CD14-positive monocyte (primary cell): ENCODE measurements around the gene KCTD18. TPM values are rescaled to one million over a fixed set of nuclear protein-coding genes. Genes with fewer than 3 reads are reported as not detected.

Source experiments
- DNase-seq, 3 donors: peaks; one replicate each; pipeline ENCODE4 v3.0.0-alpha.2; 2011 to 2022
- H2AFZ ChIP-seq: 2 replicates; pipeline ENCODE4 v1.6.0; 2012; ENCODE audit warnings: mild to moderate bottlenecking, low read depth, low read length, inconsistent platforms; ENCODE audit not compliant: insufficient read depth, poor library complexity, severe bottlenecking
- H3K27ac ChIP-seq, 2 donors: 1 replicate in 1 of 2; 2 replicates in 1 of 2; pipeline ENCODE4 v1.5.1; 2012 to 2013; ENCODE audit warnings: low read length in 2 of 2, control low read depth in 1 of 2, inconsistent platforms in 1 of 2, low read depth in 1 of 2, mild to moderate bottlenecking in 1 of 2
- H3K27me3 ChIP-seq, 2 donors: one replicate each; pipeline versions ENCODE4 v1.6.0 to v1.6.1; 2011 to 2013; ENCODE audit warnings: low read length in 2 of 2; ENCODE audit not compliant: control insufficient read depth in 2 of 2, insufficient read depth in 2 of 2
- H3K36me3 ChIP-seq, 2 donors: replicated peaks in 1 of 2; 1 replicate in 1 of 2; 2 replicates in 1 of 2; pipeline versions ENCODE4 v1.5.1 to v1.6.1; 2012 to 2013; ENCODE audit warnings: low read length in 2 of 2, control low read depth in 1 of 2, inconsistent platforms in 1 of 2, mild to moderate bottlenecking in 1 of 2; ENCODE audit not compliant: insufficient read depth in 2 of 2, control insufficient read depth in 1 of 2
- H3K4me1 ChIP-seq, 2 donors: 1 replicate in 1 of 2; 2 replicates in 1 of 2; pipeline versions ENCODE4 v1.5.1 to v1.6.1; 2012 to 2013; ENCODE audit warnings: low read length in 2 of 2, control low read depth in 1 of 2, inconsistent platforms in 1 of 2, mild to moderate bottlenecking in 1 of 2, moderate library complexity in 1 of 2; ENCODE audit not compliant: insufficient read depth in 2 of 2, control insufficient read depth in 1 of 2
- H3K4me2 ChIP-seq: replicated peaks from 2 replicates; pipeline ENCODE3; 2012; ENCODE audit warnings: low read length, moderate library complexity, mild to moderate bottlenecking; ENCODE audit not compliant: poor library complexity, severe bottlenecking; ENCODE audit errors: extremely low read depth
- H3K4me3 ChIP-seq, 3 experiments: fragments of 200-600 bp in 1 of 3; sonication (generic) in 1 of 3; replicated peaks in 1 of 3; 1 replicate in 2 of 3; 2 replicates in 1 of 3; pipeline ENCODE4 v1.5.1; 2011 to 2013; ENCODE audit warnings: low read length in 3 of 3, mild to moderate bottlenecking in 3 of 3, control low read depth in 2 of 3, low read depth in 2 of 3, inconsistent platforms in 1 of 3, moderate library complexity in 1 of 3
- H3K79me2 ChIP-seq: 2 replicates; pipeline ENCODE4 v1.6.0; 2012; ENCODE audit warnings: mild to moderate bottlenecking, control low read depth, inconsistent platforms, low read length, moderate library complexity; ENCODE audit not compliant: insufficient read depth
- H3K9ac ChIP-seq: 2 replicates; pipeline ENCODE4 v1.6.0; 2017; ENCODE audit warnings: low read length, mild to moderate bottlenecking; ENCODE audit not compliant: insufficient read depth, poor library complexity, severe bottlenecking
- H3K9me3 ChIP-seq, 2 donors: replicated peaks in 1 of 2; 1 replicate in 1 of 2; 2 replicates in 1 of 2; pipeline versions ENCODE4 v1.5.1 to v1.6.1; 2012 to 2013; ENCODE audit warnings: low read length in 2 of 2, control low read depth in 1 of 2; ENCODE audit not compliant: control insufficient read depth in 1 of 2, insufficient read depth in 1 of 2
- H4K20me1 ChIP-seq: 2 replicates; pipeline ENCODE4 v1.6.0; 2012; ENCODE audit warnings: mild to moderate bottlenecking, low read length, control low read depth, moderate library complexity; ENCODE audit not compliant: insufficient read depth
- H3K27ac Mint-ChIP-seq, 7 donors: one replicate each; pipeline ENCODE4 v1.8.0; 2020; ENCODE audit warnings: mild to moderate bottlenecking in 7 of 7, mixed read lengths in 7 of 7, moderate library complexity in 6 of 7, inconsistent platforms in 2 of 7
- H3K27me3 Mint-ChIP-seq, 3 donors: one replicate each; pipeline ENCODE4 v1.8.0; 2021 to 2022; ENCODE audit warnings: low read depth in 3 of 3, mild to moderate bottlenecking in 3 of 3, mixed read lengths in 3 of 3, moderate library complexity in 3 of 3, inconsistent platforms in 1 of 3
- H3K36me3 Mint-ChIP-seq, 2 donors: one replicate each; pipeline ENCODE4 v1.8.0; 2020; ENCODE audit warnings: mixed read lengths in 2 of 2, inconsistent platforms in 1 of 2, mild to moderate bottlenecking in 1 of 2
- H3K4me1 Mint-ChIP-seq: one replicate; pipeline ENCODE4 v1.8.0; 2020; ENCODE audit warnings: mild to moderate bottlenecking, mixed read lengths
- H3K4me3 Mint-ChIP-seq, 2 donors: one replicate each; pipeline ENCODE4 v1.8.0; 2020; ENCODE audit warnings: mild to moderate bottlenecking in 2 of 2, mixed read lengths in 2 of 2, moderate library complexity in 1 of 2
- H3K9me3 Mint-ChIP-seq, 7 donors: one replicate each; pipeline ENCODE4 v1.8.0; 2020 to 2022; ENCODE audit warnings: mixed read lengths in 7 of 7, mild to moderate bottlenecking in 6 of 7, moderate library complexity in 6 of 7, inconsistent platforms in 2 of 7
- CTCF ChIP-seq: fragments of 200-600 bp; IDR thresholded peaks from one replicate; pipeline ENCODE4 v1.8.0; 2022; ENCODE audit warnings: antibody characterized with exemption, mild to moderate bottlenecking
- WGBS: methylation state at CpG from one replicate; pipeline ENCODE4 v1.1.5; 2013; ENCODE audit warnings: missing lambda C conversion rate; ENCODE audit not compliant: insufficient coverage; 5-methylcytosine and 5-hydroxymethylcytosine counted together
- intact Hi-C, 2 donors: fragments of 100-400 bp; cut with micrococcal nuclease; formaldehyde crosslinking; loops; one replicate each; pipeline versions ENCODE4 v1.15.0 to v1.15.1; 2023
- polyA plus RNA-seq, 3 donors: library from polyadenylated mRNA; depleted of rRNA in 1 of 3; unstranded in 2 of 3; stranded (reverse) in 1 of 3; fragments of 300-500 nt in 2 of 3; fragments of >200 nt in 1 of 3; fragmentation: Illumina TruSeq in 2 of 3; gene quantifications; 1 replicate in 2 of 3; 2 replicates in 1 of 3; pipeline ENCODE4 v1.2.3, GENCODE V29; 2012 to 2021

Gene KCTD18
- polyA plus RNA-seq, 3 donors: 9.7 to 14.6 (median 11.8) TPM

GRCh38 chr2:200446612-200447011 lies 63.3 kb downstream of the KCTD18 start:
- H3K9me3 ChIP-seq: no peaks in the 10 kb centered on the region
- peaks cover 0 to 2% (median 0%) of the 10 kb centered on the region in 7 donors for H3K9me3 Mint-ChIP-seq
- no peak for TF ChIP-seq CTCF
- H3K4me3 ChIP-seq: no peak overlapping the region
- no peak overlapping the region for H3K4me2 ChIP-seq
- no peaks in the 10 kb centered on the region for H3K36me3 ChIP-seq
- H3K4me1 ChIP-seq: peaks cover 14 to 18% of the 10 kb centered on the region in 2 donors
- no peak overlapping the region for H3K27ac ChIP-seq
- H3K36me3 Mint-ChIP-seq: peaks cover 3% of the 10 kb centered on the region in 2 donors
- intact Hi-C loops: no loop called here
- H3K27me3 Mint-ChIP-seq: no peaks in the 10 kb centered on the region
- H3K9ac ChIP-seq: no peak overlapping the region
- no peaks in the 10 kb centered on the region for H3K27me3 ChIP-seq
- no CpG with 5 or more reads among the region's 3 CpGs for WGBS
- H3K4me1 Mint-ChIP-seq: peaks cover 12% of the 10 kb centered on the region
- H3K4me3 Mint-ChIP-seq: no peak overlapping the region
- no peaks in the 10 kb centered on the region for H4K20me1 ChIP-seq
- H3K79me2 ChIP-seq: no peaks in the 10 kb centered on the region
- H3K27ac Mint-ChIP-seq: no peak overlapping the region
- H2AFZ ChIP-seq: no peak overlapping the region
- no peak for DNase-seq

DNA sequence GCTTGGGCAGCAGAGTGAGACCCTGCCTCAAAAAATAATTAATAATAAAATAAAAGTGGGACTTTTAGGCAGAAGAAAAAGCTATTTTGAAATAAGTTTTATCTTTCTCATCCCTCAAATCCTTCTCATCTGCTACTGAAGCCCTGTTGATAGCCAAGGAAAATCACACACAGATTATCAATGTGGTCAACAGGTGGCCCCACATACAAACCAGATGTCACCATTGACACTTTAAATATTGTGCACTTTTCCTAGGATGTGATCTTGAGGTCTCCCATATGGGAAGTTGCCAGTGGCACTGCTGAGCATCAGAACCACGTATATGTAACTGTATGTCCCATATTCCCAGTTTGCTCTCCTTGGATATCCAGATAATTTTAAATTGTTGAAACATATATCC lies 64.6 kb downstream of the KCTD18 start:
- intact Hi-C loops: no loop called here
- Histone ChIP-seq H3K4me2 (no peak overlapping the region), H3K36me3 (no peaks in the 10 kb centered on the region), H4K20me1 (no peaks in the 10 kb centered on the region), H3K79me2 (no peaks in the 10 kb centered on the region), H3K9me3 (no peaks in the 10 kb centered on the region), H2AFZ (no peak overlapping the region), H3K9ac (no peak overlapping the region), H3K4me3 (no peak overlapping the region), H3K27ac (no peak overlapping the region), H3K27me3 (no peaks in the 10 kb centered on the region), H3K4me1 (peaks cover 4 to 5% of the 10 kb centered on the region in 2 donors)
- peaks cover 3 to 14% of the 10 kb centered on the region in 2 donors for H3K36me3 Mint-ChIP-seq
- TF ChIP-seq CTCF: no peak
- H3K9me3 Mint-ChIP-seq: no peaks in the 10 kb centered on the region
- H3K27ac Mint-ChIP-seq: no peak overlapping the region
- H3K4me3 Mint-ChIP-seq: no peak overlapping the region
- DNase-seq: no peak
- WGBS: no CpG with 5 or more reads among the region's 1 CpG
- H3K27me3 Mint-ChIP-seq: no peaks in the 10 kb centered on the region
- H3K4me1 Mint-ChIP-seq: peaks cover 4% of the 10 kb centered on the region
